H1 (cell line): Measurements from ENCODE around the gene PELI2. TPM values are rescaled to one million over a fixed set of nuclear protein-coding genes. Genes with fewer than 3 reads are reported as not detected.

Source experiments
- ATF3 ChIP-seq: IDR thresholded peaks from 2 replicates; pipeline ENCODE4 v1.6.1; 2011; ENCODE audit warnings: low read depth, mild to moderate bottlenecking, low read length; ENCODE audit not compliant: insufficient read depth
- CBX5 ChIP-seq: fragments of 300-800, 300-1000 bp; sonication (generic); IDR thresholded peaks from 2 replicates; pipeline ENCODE4 v1.7.1; 2016; ENCODE audit warnings: antibody characterized with exemption, low read length, low read depth
- CHD1 ChIP-seq: IDR thresholded peaks from 2 replicates; pipeline ENCODE4 v1.6.1; 2012; ENCODE audit warnings: low read depth, low read length, improper control_type of control experiment
- CHD7 ChIP-seq: fragments of 300-600 bp; sonication (generic); IDR thresholded peaks from 2 replicates; pipeline ENCODE4 v1.7.1; 2012; ENCODE audit warnings: low read length, moderate library complexity, mild to moderate bottlenecking, inconsistent platforms; ENCODE audit not compliant: insufficient replicate concordance
- EGR1 ChIP-seq: IDR thresholded peaks from 2 replicates; pipeline ENCODE4 v1.6.1; 2011; ENCODE audit warnings: low read depth, low read length, borderline replicate concordance
- RBBP5 ChIP-seq: IDR thresholded peaks from 2 replicates; pipeline ENCODE4 v1.7.1; 2012; ENCODE audit warnings: low read depth, mild to moderate bottlenecking, inconsistent platforms, low read length, moderate library complexity, borderline replicate concordance
- SP4 ChIP-seq: IDR thresholded peaks from 2 replicates; pipeline ENCODE4 v1.6.1; 2012; ENCODE audit warnings: low read length, inconsistent platforms
- TAF7 ChIP-seq: optimal IDR thresholded peaks from 2 replicates; pipeline ENCODE3; 2011; ENCODE audit warnings: low read depth, mild to moderate bottlenecking, inconsistent platforms, low read length, moderate library complexity, borderline replicate concordance
- TCF12 ChIP-seq: IDR thresholded peaks from 2 replicates; pipeline ENCODE4 v1.6.1; 2011; ENCODE audit warnings: low read depth, mild to moderate bottlenecking, low read length
- polyA plus RNA-seq, 7 experiments: library from polyadenylated mRNA; depleted of rRNA in 3 of 7; stranded (reverse) in 5 of 7; unstranded in 2 of 7; fragments of >200 nt in 5 of 7; fragments of 200-250 nt in 2 of 7; gene quantifications; 1 replicate in 5 of 7; 2 replicates in 1 of 7; 4 replicates in 1 of 7; pipeline versions ENCODE4 v1.2.1 to v1.2.3, GENCODE V29; 2011 to 2013; ENCODE audit warnings: missing spikeins in 2 of 7, mixed read lengths in 2 of 7
- total RNA-seq: library from RNA; stranded (reverse); fragmentation: NEBNext Ultra II Directional; extraction: Animal tissue kit (Norgen Biotek cat#: 25700); gene quantifications from 2 replicates; pipeline ENCODE4 v1.2.1, GENCODE V29; 2021

The PELI2 gene
- total and polyA plus RNA-seq, 2 of the 8 experiments (the other 6 are each of a cell fraction or from before 2014, with no cell fraction given), result 14.6 to 25.7 TPM

- TF ChIP-seq CHD7 (no peak), RBBP5 (no peak), EGR1 (no peak), TCF12 (no peak), TAF7 (no peak), CBX5 (no peak), ATF3 (no peak), CHD1 (no peak), SP4 (no peak)
Measured at GRCh38 chr14:56172074-56172473, 53.9 kb downstream of the PELI2 start (continued).
